Measurements from ENCODE around the gene KCNB1.

The KCNB1 gene

GRCh38 chr20:49344140-49344539 lies 138.3 kb downstream of the KCNB1 start:
- H3K4me3 ChIP-seq (ENCODE audit: low read depth, low read length): no peak overlapping the region
- no peak for DNase-seq (ENCODE audit: low read depth, low spot score)
- TF ChIP-seq CTCF (IDR thresholded peaks at IDR 0.05; ENCODE audit: low read depth, low read length): no peak
- in situ Hi-C loops (cut with HindIII; ENCODE audit: low sequenced_read_pairs): no loop called here

GRCh38 chr20:49343246-49343645 lies 139.2 kb downstream of the KCNB1 start:
- in situ Hi-C loops (cut with HindIII; ENCODE audit: low sequenced_read_pairs): no loop called here
- H3K4me3 ChIP-seq (ENCODE audit: low read depth, low read length): no peak overlapping the region
- no peak for DNase-seq (ENCODE audit: low read depth, low spot score)
- TF ChIP-seq CTCF (IDR thresholded peaks at IDR 0.05; ENCODE audit: low read depth, low read length): no peak

DNA sequence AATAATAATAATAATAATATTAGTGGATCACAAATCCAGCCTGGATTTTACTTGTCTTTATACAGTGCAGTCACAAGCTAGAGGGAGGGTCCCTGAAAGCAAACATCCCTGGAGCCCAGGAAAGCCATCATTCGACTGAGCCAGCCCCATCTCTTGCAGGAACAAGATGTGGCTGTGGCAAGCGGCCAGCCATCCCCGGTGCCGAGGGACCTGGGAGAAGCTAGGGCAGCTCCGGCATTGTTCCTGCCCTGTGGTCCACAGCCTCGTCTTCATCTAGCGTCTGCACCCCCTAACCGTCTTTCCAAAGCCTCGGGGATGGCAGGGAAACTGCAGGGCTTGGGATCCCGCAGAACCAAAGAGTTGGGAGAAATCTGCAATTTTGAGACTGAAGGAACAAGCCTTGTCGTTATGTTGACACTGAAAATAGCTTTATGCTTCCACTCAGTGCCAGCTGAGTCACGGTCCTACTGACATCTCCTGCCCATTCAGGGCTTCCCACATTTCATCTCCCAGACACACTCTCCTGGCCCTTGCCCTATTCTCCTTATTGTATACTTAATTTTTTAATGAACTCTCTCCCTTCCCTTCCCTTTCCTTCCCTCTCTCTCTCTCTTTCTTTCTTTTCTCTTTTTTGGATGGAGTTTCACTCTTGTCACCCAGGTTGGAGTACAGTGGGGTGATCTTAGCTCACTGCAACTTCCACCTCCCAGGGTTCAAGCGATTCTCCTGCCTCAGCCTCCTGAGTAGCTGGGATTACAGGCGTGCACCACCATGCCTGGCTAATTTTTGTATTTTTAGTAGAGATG lies 142.1 kb downstream of the KCNB1 start:
- in situ Hi-C loops (cut with HindIII; ENCODE audit: low sequenced_read_pairs): no loop called here
- no peak for DNase-seq (ENCODE audit: low read depth, low spot score)
- no peak for TF ChIP-seq CTCF (IDR thresholded peaks at IDR 0.05; ENCODE audit: low read depth, low read length)
- H3K4me3 ChIP-seq (ENCODE audit: low read depth, low read length): no peak overlapping the region

DNA sequence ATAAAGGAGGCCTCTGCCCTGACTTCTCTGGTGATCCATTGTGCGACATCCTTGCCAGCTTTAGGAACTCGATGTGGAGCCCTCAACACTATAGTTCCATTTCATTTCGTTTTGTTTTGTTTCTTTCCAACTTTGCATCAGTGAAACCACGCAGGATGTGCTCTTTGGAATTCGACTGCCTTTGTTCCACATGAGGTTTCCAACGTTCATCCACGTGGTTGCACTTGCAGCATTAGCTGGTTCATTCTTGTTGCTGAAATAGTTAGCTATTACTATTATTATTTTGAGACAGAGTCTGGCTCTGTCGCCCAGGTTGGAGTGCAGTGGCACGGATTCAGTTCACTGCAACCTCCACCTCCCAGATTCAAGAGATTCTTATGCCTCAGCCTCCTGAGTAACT lies 143.3 kb downstream of the KCNB1 start:
- no peak for TF ChIP-seq CTCF (IDR thresholded peaks at IDR 0.05; ENCODE audit: low read depth, low read length)
- H3K4me3 ChIP-seq (ENCODE audit: low read depth, low read length): no peak overlapping the region
- DNase-seq (ENCODE audit: low read depth, low spot score): no peak
- in situ Hi-C loops (cut with HindIII; ENCODE audit: low sequenced_read_pairs): no loop called here

DNA sequence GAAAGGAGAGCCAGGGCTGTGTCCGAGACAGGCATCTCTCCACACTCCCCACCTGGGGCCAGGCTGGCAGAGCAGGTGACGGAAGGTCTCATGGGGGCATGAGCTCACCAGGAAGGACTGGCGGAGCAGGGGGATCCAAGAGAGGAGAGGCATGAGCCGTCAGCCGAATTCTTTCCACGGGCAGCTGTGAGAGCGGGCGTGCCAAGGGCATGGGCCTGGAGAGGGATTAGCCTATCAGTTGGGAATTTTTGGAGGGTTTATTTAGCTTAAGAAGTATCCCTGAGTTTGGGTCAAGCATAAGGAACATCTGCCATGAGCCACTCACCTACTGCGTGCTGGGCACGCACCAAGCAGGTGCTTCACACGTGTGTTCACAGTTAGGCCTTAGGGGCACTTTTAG lies 144.4 kb downstream of the KCNB1 start:
- in situ Hi-C loops (cut with HindIII; ENCODE audit: low sequenced_read_pairs): no loop called here
- H3K4me3 ChIP-seq (ENCODE audit: low read depth, low read length): no peak overlapping the region
- TF ChIP-seq CTCF (IDR thresholded peaks at IDR 0.05; ENCODE audit: low read depth, low read length): no peak
- DNase-seq (ENCODE audit: low read depth, low spot score): no peak

DNA sequence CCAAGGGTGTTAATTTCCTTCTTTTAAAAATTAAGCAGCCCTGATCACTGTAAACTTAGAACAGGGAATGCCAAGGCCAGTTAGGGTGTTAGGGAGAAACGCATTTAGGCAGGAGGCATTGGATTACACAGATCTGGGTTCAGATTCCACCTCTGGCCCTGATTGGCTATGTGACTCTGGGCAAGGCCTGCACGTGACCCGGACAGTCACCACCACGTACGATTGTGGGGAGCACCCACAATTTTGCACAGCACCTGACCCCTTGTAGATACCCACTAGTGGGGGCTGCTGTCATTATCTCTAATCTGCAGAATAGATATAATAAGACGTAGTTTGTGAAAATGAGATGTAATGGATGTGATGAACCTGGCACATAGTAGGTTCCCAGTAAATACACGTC lies 145.1 kb downstream of the KCNB1 start:
- no peak for DNase-seq (ENCODE audit: low read depth, low spot score)
- in situ Hi-C loops (cut with HindIII; ENCODE audit: low sequenced_read_pairs): no loop called here
- TF ChIP-seq CTCF (IDR thresholded peaks at IDR 0.05; ENCODE audit: low read depth, low read length): no peak
- no peak overlapping the region for H3K4me3 ChIP-seq (ENCODE audit: low read depth, low read length)
